GM19452 (cell line): ENCODE data around the gene FZD4.
A peak's percentile ranks its signal among the peaks of the same experiment; 100 is the strongest.
"Not testable (repeated sequence)": the region's sequence is repeated elsewhere in the genome, so short reads cannot be mapped to it uniquely, and the experiment has no call there.

ENCODE experiments used
- ATAC-seq: cut with Tn5 transposase; IDR thresholded peaks from one replicate; pipeline ENCODE4 v1.9.1; 2021; ENCODE audit not compliant: unreplicated experiment

The FZD4 gene

DNA sequence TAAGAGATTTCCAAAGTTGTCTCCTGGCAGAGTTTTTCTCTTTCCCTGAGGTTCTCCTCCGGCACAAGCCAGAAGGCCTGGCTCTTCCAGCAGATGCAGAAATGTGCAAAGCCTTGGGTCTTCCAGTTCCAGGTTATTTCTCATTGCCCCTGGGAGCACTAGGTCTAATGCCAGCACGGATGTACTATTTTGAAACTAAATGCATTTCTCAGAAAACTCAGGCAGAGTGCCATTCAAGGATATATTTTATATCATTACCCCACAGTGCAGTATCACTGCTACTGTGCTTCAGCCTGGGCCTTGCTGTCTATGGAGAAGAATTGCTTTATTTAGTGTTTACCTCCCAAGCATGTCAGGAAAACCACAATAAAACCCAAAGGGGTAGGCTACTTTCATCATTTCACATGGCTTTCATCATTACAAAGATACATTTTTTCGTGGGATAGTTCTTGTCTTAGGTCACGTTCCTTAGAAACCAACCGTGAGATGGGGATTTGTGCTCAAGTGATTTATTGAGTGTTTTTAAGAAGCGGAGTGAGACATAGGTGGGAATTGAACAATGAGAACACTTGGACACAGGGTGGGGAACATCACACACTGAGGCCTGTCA lies 22.4 kb upstream of the FZD4 start:
- ATAC-seq: no peak

DNA sequence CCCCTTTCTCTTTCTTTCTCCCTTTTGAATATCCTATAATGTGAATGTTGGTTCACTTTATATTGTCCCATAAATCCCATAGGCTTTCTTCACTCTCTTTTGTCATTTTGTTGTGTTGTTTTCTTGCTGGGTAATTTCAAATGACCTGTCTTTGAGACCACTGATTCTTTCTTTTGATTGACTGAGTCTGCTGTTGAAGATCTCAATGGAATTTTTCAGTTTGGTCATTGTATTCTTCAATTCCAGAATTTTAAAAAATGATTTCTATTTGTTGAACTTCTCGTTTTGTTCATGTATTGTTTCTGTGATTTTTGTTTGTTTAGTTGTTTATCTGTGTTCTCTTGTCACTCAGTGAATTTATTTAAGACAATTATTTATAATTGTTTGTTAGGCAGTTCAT lies 17.5 kb upstream of the FZD4 start:
- no peak for ATAC-seq

DNA sequence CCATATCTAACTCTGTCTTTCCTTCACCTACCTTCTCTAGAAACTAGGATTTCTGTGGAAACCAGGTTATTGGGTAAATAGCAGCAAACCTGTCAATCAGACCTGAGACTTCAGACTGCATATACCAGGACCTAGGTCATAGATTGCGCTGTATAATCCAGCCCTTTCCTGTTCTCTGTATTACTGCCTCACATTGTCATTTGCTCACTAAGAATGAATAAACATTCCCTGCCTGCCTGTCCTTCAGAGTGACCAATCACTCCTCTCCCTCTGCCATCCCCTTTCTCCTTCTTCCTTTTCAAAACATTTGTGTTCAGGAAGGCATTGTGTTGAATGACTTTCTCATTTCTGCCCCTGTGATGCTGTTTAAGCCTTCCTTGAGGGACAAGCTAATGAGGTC lies 14.1 kb upstream of the FZD4 start:
- ATAC-seq: no peak

DNA sequence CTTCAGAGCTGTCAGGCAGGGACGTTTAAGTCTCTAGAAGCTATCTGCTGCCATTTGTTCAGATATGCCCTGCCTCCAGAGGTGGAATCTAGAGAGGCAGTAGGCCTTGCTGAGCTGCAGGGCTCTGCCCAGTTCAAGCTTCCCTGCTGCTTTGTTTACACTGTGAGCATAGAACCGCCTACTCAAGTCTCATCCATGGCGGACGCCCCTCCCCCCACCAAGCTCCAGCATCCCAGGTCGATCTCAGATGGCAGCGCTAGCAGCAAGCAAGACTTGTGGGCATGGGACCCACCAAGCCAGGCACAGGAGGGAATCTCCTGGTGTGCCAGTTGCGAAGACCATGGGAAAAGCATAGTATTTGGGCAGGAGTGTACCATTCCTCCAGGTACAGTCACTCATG lies 12.4 kb upstream of the FZD4 start:
- not testable (repeated sequence) for ATAC-seq

DNA sequence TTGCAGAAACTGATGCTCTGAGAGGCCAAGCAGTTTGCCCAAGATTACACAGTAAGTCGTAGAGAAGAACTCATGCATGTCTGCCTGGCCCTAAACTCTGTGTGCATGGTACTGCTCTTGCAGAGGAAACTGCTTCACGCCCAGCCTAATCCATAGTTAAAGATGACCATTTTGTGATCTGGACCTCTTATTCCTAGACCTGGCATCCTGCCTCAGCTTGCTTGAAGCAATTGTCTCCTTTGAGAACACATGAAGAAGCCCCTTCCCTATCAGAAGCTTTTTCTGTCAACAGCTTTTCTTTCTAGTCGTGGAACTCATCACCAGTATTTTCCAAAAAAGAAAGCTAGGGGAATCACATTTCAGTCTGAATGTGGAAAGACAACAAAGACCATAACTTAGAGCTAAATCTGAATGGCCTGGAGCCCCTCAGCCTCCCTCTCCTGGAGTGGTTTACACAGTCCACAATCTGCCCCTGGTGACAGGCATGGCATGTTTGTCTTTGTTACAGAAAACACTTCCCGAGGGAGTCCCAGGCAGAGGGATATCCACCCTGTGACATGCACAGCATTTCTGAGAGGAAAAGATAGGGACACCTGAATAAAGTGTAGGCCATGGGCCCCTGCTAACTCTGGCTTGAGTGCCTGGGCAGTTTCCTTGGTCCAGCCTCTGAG lies 2.9 kb upstream of the FZD4 start:
- ATAC-seq: no peak

DNA sequence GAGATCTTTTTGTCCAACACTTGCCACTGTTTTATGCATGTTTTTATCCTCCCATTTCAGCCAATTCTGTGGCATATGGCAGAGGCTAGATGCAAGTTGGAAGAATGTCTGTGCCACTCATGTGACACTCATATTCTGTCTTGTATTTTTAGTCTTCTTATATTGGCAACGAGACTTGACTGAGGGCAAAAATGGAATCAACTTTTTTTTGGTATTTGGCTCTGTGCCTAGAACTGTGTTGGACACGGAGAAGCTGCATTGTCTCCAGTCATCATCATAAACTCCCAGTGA lies 1.7 kb upstream of the FZD4 start:
- no peak for ATAC-seq

DNA sequence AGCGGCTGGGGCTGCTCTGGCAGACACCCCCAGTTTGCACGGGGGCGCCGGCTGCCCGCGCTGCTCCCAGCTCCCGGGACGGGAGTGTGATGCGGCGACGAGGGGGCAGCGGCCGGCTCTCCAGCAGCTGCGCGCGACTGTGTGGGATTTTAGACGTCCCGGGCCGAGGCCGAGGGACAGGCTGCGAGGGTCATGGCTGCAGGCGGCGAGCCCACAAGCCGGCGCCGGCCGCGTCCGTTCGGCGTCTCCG lies 159 bp downstream of the FZD4 start:
- ATAC-seq: peak; percentile 7

DNA sequence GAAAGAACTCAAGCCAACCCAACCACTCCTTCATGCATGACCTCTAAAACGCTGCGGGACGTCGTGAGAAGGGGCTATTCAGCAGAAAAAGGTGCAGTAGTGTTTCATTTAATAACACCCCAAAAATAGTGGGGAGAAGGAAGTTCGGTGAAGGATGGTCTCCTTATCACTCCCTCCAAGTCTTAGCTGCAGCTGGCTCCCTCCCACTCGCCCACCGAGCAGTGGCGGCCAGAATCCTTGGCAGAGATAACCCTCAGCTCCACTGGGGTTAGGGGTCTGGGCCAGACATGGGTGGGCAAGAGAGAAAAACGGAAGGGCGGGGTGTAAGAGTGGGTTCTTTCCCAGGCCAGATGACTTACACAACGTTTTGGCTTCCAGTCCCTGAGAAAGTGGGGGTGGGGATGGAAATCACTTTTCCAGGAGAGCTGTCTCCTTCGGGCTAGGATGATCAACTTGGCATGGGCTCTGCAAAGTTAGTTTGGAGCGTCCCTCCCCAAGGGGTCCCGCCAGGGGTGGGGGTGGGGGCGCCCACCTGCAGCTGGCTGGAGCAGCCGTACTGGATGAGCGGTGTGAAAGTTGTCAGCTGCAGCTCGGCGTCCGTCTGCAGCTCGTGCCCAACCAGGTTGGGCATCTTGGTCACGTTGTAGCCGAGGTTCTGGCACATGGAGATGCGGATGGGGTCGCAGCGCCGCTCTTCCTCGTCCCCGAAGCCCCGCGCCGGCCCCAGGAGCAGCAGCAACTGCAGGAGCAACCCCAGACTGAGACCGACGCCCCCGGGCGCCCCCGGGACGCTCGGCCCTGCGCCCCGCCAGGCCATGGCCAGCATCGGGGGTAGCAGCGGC lies 705 bp downstream of the FZD4 start:
- ATAC-seq: no peak

DNA sequence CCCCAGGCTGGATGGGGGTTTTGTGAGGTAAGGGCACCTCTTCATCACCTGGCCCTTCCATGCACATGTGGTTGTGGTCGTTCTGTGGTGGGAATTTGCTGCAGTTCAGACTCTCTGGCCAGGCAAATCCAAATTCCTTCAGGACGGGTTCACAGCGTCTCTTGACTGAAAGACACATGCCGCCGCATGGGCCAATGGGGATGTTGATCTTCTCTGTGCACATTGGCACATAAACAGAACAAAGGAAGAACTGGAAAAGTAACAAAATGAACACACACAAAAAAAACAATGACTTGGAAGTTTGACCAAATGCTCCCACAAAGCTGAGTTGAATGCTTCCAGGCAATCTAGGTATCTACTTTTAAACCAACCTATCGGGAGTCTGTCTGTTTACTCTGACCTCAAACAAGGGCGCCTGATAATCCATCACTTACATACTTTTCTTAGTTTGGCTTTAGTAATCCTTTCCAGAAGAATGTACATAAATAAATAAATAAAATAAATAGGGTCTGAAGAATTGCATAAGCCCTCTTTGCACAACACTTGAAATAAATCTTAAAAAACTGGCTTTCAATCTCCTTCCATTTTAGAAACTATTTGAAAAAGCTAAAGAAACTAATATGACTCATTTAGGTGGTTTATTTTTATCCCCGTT lies 2.8 kb downstream of the FZD4 start:
- no peak for ATAC-seq

DNA sequence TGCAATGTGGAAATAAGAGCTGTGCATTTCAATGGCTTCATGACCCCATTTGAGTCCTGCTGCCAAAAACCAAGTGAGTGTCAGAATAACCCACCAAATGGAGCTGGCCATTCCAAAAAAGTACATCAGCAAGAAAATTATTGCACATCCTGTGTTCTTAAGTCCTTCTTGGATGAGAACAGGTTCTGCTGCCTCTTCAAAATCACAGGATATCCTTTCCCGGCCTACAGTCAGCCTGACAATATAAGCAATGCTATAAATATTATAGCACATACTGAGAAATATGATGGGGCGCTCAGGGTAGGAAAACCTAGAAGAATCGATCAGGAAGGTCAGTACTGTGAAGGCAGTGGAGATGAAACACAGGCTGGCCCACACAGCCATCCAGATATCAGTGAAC lies 3.5 kb downstream of the FZD4 start:
- ATAC-seq: no peak

DNA sequence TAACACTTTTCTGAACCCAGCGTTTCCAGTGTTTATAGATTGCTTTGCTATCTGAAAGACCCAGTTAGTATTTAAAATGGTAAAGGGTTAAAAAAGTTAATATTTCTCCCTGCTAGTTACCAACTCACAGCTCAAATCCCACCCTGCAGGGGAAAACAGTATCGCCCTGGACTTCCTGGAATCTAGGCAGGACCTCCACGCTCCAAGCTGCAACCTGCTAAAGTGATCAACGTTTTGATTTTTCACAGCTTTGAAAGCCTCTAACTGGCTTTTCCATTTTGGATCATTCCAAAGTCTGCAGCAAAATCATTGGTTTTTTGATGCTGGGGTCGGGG lies 4.6 kb downstream of the FZD4 start:
- ATAC-seq: no peak

DNA sequence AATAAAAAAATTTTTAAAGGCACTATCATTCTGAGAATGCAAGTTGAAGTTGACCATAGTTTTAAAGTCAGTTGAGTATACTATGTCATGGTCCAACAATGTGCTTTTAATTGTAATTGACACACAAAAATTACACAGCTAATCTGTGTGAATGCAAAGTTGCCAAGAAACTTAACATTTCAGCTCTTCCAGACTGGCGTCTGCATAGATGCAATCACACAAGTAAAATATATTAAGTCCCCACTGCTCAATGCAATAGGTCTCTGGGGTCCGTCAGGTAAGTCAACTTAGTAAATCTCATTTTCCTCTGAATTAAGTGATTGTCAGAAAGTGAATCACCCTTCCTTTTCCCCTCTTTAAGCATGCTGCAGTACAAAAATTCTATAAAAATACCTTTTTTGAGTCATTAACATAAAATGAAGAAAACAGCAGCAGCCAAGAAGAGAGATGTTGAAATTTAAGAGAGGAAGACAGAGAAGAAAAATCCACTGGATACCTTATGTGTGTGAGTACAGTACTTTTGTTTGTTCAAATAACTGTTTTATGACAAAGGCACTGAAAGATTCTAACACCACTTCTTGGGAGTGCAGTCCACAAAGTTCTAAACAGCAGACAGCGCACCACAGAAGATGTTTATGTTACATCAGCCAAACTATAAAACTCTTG lies 5.1 kb downstream of the FZD4 start:
- no peak for ATAC-seq

DNA sequence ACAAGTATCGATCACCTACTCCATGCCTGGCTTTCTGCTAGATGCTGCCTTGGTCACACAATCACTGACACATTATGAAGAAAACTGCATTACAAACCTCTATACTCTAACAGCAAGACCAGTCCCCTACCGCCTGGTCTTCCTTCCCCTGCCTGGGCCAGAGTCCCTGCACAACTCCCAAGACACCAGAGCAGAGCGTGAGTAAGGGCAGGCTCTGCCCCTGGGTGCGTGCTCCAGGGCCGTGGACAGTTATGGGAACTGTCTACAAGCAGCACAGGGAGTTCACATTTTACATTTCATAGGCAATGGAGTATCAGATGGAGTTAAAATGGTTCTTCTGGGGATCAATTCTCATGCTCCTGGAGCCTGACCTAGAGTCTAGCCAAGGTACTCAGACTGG lies 6.5 kb downstream of the FZD4 start:
- ATAC-seq: no peak

DNA sequence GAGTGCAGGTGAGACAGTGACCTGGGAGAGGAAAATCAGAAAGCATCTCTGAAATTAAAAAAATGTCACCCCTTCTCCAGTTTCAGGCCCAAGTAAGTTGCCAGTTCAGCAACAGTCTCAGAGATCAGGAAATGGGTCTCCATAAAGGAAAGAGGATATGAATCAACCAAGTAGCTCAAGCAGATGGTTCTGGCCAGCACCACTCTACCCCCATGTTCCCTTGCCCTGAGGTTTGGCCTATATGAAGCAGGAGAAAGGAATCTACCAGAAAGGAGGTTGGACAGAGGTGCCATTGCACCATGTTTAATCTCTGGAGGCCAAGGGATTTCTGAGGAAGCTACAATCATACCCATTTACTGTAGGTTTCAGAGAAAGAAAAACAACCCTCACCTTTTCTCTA lies 7.7 kb downstream of the FZD4 start:
- no peak for ATAC-seq

DNA sequence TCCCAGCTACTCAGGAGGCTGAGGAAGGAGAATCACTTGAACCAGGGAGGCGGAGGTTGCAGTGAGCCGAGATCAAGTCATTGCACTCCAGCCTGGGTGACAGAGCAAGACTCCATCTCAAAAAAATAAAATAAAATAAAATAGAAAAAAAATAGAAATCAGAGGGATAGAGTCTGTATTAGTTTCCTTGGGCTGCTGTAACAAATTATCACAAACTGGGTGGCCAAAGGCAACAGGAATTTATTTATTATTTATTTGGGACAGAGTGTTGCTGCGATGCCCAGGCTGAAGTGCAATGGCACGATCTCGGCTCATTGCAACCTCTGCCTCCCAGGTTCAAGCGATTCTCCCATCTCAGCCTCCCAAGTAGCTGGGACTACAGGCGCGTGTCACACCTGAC lies 11.7 kb downstream of the FZD4 start:
- not testable (repeated sequence) for ATAC-seq

DNA sequence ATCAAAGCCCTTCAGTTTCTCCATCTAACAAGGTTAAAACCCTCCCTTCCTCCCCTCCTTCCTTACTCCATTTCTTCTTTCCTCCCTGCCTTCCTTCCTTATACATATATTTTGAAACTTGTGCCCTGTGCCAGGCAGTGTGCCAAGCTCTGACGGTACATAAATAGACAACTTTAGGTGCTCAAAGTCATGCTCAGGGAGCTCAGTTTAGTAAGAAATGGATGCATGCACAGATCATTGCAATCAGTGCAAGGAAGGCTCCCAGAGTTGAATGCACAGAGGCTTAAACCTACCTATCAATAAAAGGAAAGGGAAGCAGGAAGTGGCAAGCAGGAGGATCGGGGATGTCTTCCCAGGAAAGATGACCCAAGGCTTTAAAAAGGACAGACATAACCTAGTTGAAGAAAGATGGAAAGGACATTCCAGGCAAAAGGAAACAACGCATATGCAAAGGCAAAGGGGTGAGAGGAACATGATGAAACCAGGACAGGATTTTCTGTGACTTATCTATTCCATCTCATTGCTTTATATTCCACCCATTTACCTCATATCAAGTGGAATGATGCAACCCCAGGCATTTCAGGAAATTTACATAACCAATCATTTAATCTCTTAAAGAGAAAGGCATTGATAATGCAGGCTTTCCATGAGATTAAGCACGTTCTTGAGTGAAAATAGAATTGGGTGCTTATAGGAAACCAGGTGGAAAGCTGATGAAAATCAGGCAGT lies 13.2 kb downstream of the FZD4 start:
- no peak for ATAC-seq

DNA sequence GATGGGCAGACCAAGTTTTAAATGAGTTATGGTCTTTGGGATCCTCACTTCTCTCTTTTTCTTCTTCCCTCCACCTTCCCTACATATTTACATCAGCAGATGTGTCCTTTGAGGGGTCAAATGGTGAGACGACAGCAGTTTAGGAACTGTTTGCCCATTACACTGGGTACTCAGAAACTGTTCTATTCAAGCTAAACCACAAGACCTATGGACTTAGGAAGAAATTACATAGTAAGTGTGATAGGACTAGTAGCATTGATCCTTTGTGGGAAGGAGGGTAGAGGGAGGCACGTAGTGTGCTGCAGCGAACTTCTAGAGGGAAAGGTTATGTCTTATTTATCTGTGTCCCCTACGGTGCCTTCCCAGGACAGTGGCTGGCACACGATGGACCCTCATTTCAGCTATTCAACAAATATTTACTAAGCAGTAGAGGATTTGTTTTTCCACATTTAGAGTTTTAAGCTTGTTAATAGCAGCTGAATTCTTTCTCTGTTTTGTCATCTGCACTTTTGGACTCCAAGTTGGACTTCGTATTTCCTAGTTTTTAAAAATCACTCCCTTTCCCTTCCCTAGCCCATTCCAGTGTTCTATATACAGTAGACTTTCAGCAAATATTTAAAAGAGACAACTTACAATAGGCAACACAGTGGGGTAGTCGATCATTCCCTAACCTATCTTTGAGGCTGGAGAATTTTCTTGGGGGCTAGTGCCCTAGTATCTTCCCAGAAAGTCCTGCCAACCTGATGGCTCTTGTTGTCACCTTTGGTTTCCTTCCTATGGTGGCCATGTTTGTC lies 13.9 kb downstream of the FZD4 start:
- ATAC-seq: no peak

DNA sequence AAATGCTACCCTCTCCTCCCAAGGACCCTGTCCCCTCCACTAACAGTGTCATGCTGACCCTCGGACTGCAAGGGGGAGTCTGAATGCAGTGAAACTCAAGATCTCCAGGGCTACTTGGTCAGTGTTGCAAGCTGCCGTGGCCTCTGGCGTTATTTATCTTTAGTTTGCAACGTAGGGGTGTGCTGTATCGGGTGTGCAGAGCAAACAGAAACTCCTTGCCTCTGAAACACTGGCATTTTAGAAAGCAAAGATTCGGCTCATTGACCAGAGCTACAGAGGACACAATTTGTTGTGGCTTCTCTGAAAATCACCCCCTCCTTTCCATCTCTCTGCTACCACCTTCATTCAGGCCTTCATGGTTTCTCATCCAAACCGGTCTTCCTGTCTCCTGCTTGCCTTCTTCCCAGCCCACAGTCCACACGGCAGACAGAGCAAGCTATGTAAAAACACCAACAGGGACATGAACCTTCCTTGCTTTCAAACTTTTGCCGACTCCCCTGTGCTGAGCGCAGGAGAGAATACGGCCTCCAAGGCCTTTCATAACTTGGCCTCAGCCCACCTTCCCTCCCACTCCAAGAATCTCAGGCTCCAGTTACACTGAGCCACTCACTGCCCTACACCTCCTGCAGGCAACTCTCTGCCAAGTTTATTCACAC lies 14.9 kb downstream of the FZD4 start:
- ATAC-seq: no peak

DNA sequence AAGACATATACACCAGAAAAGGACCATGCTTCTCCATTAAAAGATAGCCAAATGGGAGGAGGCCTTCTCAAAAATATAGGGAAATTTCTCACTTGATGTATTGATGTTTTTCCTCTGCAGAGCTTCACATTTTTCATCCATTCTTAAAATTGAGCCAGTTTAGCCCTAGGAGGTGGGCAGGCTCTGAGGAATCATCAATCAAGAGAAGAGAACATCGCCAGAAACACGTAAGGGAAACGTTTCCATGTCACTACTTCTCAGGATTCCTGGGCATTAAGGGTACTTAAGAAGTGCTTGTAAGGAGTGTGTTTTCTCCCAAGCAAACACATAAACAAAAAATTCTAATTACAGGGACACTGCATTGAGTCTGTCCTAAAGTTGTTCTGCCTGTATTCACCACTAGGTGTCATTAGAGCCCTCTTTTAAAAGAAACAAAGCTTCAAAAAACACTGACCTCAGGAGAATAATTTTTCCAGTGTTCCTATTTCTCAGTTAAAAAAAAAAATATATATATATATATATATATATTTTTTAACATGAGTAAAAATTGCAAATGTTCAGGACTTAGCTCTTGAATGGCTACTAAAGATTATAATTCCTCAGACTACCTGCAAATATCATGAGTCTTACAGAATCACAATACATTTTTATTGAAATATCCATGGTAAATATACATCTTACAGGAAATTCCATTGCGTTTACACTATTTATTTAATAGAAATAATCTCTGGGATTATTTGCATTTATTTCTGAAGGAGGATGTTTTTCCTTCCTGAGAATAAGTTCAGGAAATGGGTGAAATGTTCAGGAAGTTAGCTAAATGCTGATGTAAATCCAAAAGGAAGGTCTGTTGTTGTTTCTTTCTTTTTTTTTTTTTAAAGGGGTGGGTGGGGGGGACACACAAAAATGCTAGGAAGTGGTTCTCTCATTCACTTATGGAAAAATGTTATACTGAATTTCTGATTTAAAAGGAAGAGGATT lies 16.0 kb downstream of the FZD4 start:
- no peak for ATAC-seq
